Choroid plexus epithelial cell (primary cell): ENCODE data around the gene IL25.

Source experiments
- DNase-seq: peaks from one replicate; pipeline ENCODE4 v3.0.0-alpha.2; 2010; ENCODE audit warnings: low read depth
- H3K4me3 ChIP-seq: 2 replicates; pipeline ENCODE4 v1.5.1; 2011; ENCODE audit warnings: low read depth, mild to moderate bottlenecking, control low read depth, low read length, moderate library complexity
- CTCF ChIP-seq: conservative IDR thresholded peaks from 2 replicates; pipeline ENCODE4 v1.5.1; 2011; ENCODE audit warnings: low read depth, mild to moderate bottlenecking, control low read depth, inconsistent platforms, low read length, moderate library complexity

The IL25 gene

GRCh38 chr14:23355871-23356435 is 16.7 kb upstream of the IL25 start:
- TF ChIP-seq CTCF = no peak
- no peak for DNase-seq
- no peak overlapping the region for H3K4me3 ChIP-seq

- TF ChIP-seq CTCF = no peak
- DNase-seq = no peak
- no peak overlapping the region for H3K4me3 ChIP-seq
Measured at GRCh38 chr14:23356662-23357061, 15.9 kb upstream of the IL25 start.

- H3K4me3 ChIP-seq = no peak overlapping the region
- TF ChIP-seq CTCF = no peak
- DNase-seq = no peak
Measured at GRCh38 chr14:23357261-23357660, 15.3 kb upstream of the IL25 start.

DNA sequence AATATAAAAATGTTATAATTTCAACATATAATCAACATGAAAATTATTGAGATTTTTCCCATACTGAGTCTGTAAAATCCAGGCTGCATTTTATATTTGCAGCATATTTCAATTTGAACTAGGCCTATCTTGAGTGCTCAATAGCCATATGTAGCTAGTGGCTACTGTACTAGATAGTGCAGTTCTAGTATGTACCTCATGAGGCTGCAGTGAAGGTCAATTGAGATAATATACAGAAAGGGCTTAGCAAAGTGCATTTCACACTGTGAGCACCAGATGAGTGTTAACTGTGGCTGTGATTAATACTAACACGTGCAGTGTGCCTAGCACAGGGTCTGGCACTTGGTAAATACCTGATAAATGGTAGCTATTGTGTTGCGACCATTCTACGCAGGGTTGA is 14.6 kb upstream of the IL25 start:
- DNase-seq = no peak
- TF ChIP-seq CTCF = no peak

DNA sequence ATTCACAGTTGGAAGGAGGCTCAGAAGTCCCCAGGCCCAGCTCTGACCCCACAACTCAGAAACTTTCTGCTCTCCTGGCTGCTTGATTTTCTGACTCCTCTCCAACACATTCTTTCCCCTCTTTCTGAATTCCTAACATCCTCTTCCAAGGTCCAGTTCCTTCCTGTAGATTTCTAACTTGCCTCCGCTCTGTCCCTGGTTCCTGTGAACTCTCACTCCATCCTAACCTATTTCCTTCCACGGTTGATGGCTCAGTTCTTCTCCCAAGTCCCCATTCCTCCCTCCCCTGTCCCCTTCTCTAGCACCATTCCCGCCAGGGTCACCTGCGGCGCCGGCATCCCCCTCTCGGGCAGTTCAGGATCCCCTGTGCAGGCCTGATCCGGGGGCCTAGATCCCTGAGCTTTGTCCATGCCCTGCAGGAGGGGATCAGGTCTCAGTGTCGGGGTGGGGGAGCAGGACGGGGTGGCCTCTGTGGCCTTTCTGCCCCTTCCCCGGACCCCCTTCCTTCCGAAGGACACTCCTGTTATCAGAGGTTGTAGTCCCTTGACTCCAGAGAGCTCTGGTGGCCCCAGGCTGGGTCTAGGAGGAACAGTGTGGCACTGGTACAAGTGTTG is 13.9 kb upstream of the IL25 start:
- no peak for TF ChIP-seq CTCF
- no peak for DNase-seq
- no peak overlapping the region for H3K4me3 ChIP-seq

More for the DNA sequence above, 14.6 kb upstream of the IL25 start:
- no peak overlapping the region for H3K4me3 ChIP-seq

GRCh38 chr14:23359167-23359626 is 13.4 kb upstream of the IL25 start:
- no peak for DNase-seq
- TF ChIP-seq CTCF = no peak
- H3K4me3 ChIP-seq = no peak overlapping the region
